ENCODE data around the gene P2RX2.

GRCh38 chr12:132603240-132604150 lies 15.1 kb upstream of the P2RX2 start:
- TF ChIP-seq MYC (IDR thresholded peaks at IDR 0.05; ENCODE audit: borderline replicate concordance, low read length), result no peak
- TF ChIP-seq EP300 (IDR thresholded peaks at IDR 0.05), result no peak
- TF ChIP-seq CTCF (IDR thresholded peaks at IDR 0.05), result no peak
- no peak for TF ChIP-seq POLR2A (IDR thresholded peaks at IDR 0.05; ENCODE audit: low read length)
- no peak for TF ChIP-seq ESRRA (IDR thresholded peaks at IDR 0.05; ENCODE audit: borderline replicate concordance, low read length)
- no peak for TF ChIP-seq RAD21 (conservative IDR thresholded peaks at IDR 0.05 in 1 of 2, IDR thresholded peaks at IDR 0.05 in 1 of 2)
- no peak for TF ChIP-seq BCL3 (IDR thresholded peaks at IDR 0.05)
- TF ChIP-seq JUNB (IDR thresholded peaks at IDR 0.05), result no peak
- TF ChIP-seq CEBPB (IDR thresholded peaks at IDR 0.05), result no peak
- TF ChIP-seq RFX5 (IDR thresholded peaks at IDR 0.05), result no peak
- no peak for TF ChIP-seq BHLHE40 (IDR thresholded peaks at IDR 0.05; ENCODE audit: low read depth, low read length)
- no peak for TF ChIP-seq MAX (IDR thresholded peaks at IDR 0.05)
- no peak for TF ChIP-seq RNF2 (IDR thresholded peaks at IDR 0.05; ENCODE audit: borderline replicate concordance, low read depth)

Measured in A549 (cell line).